ENCODE measurements around the gene TFCP2.

DNA sequence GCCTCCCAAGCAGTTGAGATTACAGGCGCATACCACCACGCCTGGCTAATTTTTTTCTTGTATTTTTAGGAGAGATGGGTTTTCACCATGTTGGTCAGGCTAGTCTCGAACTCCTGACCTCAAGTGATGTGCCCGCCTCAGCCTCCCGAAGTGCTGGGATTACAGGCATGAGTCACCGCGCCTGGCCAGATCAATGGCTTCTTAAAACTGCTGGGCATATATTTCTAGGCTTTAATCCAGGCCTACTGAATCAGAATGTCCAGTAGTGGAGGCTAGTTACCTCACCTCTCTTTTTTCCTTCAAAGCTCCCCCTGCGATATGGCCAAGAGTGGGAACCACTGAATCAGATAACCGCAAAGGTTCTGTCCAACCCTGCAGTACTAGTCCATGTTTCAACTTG lies 27.9 kb upstream of the TFCP2 start:
- TF ChIP-seq, protein P1, sequence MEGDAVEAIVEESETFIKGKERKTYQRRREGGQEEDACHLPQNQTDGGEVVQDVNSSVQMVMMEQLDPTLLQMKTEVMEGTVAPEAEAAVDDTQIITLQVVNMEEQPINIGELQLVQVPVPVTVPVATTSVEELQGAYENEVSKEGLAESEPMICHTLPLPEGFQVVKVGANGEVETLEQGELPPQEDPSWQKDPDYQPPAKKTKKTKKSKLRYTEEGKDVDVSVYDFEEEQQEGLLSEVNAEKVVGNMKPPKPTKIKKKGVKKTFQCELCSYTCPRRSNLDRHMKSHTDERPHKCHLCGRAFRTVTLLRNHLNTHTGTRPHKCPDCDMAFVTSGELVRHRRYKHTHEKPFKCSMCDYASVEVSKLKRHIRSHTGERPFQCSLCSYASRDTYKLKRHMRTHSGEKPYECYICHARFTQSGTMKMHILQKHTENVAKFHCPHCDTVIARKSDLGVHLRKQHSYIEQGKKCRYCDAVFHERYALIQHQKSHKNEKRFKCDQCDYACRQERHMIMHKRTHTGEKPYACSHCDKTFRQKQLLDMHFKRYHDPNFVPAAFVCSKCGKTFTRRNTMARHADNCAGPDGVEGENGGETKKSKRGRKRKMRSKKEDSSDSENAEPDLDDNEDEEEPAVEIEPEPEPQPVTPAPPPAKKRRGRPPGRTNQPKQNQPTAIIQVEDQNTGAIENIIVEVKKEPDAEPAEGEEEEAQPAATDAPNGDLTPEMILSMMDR (IDR thresholded peaks at IDR 0.05; ENCODE audit: low read length) = no peak
- TF ChIP-seq EZH2 (optimal IDR thresholded peaks at IDR 0.05; ENCODE audit: low read depth, low read length) (no peak), EZH2phosphoT487 (IDR thresholded peaks at IDR 0.05; ENCODE audit: low read length) (no peak)

All from MM.1S (cell line).